Anterior cingulate cortex (tissue), 58 donors: ENCODE measurements around the gene PHETA1.

Experiments used
- DNase-seq, 58 donors: peaks; one replicate each; lab custom pipeline; 2025; lab: John Stamatoyannopoulos, UW

The PHETA1 gene, protein sequence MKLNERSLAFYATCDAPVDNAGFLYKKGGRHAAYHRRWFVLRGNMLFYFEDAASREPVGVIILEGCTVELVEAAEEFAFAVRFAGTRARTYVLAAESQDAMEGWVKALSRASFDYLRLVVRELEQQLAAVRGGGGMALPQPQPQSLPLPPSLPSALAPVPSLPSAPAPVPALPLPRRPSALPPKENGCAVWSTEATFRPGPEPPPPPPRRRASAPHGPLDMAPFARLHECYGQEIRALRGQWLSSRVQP

DNA sequence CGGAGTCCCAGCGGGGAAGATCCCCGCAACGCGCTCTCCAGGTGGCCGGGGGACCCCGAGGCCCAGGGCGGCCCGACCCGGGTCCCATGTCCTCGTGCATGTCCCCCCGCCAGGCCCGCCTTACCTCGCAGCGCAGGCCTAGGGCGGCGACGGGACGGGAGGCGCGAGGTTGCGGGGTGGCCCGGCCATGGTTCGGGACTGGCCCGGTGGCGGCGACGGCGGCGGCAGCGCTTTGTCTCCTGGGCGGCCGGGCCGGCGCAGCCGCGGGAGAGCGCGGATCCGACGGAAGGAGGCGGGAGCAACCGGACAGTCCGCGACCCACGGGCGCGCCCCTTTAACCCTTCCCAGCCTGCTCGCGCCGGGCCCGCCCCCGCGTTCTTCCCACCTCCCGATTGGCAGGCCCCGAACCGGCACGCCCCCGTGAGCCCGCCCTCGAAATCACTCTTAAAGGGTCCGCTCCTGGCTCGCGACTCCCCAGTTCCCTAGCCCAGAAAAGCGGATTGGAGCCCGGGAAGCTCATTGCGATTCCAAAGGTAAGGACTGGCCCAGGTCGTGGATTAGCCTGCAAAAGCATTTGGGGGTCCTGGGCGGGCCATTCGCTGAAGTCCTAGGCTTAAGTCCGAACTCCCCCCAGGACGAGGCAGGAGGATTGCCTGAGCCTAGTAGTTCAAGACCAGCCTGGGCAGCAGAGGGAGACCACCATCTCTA is at the start of gene PHETA1:
PHETA1 (minus strand) TSS at position 308 of the 708 bp plus-strand sequence. CDS start 5,668 bp downstream, outside the sequence.
- peak; percentile 30 to 96 (median 84) for DNase-seq

DNA sequence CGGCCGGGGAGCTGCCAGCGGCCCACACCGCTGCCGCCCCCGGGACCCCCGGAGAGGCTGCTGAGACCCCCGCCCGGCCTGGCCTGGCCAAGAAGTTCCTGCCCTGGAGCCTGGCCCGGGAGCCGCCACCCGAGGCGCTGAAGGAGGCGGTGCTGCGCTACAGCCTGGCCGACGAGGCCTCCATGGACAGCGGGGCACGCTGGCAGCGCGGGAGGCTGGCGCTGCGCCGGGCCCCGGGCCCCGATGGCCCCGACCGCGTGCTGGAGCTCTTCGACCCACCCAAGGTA is 49.6 kb upstream of the PHETA1 start:
- no peak for DNase-seq

DNA sequence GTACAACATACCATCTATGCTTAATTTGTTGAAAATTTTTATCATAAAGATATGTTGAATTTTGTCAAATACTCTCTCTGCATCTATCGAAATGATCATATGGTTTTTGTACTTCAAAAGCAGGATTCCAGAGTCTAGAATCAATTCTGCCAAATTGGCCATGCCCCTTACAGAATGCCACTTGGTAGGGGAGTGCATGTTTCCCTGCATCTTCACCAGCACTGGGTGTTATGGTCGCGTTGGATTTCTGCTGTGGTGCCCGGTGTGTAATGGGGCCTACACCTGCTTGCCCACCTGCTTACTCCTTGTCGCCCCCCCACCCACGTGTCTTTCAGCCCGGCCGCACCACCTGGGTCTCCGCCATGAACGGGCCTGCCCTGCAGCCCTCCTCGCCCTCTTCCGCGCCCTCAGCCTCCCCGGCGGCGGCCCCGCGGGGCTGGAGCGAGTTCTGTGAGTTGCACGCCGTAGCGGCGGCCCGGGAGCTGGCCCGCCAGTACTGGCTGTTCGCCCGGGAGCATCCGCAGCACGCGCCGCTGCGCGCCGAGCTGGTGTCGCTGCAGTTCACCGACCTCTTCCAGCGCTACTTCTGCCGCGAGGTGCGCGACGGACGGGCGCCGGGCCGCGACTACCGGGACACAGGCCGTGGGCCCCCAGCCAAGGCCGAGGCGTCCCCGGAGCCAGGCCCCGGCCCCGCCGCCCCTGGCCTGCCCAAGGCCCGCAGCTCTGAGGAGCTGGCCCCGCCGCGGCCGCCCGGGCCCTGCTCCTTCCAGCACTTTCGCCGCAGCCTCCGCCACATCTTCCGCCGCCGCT is 49.1 kb upstream of the PHETA1 start:
- no peak for DNase-seq

DNA sequence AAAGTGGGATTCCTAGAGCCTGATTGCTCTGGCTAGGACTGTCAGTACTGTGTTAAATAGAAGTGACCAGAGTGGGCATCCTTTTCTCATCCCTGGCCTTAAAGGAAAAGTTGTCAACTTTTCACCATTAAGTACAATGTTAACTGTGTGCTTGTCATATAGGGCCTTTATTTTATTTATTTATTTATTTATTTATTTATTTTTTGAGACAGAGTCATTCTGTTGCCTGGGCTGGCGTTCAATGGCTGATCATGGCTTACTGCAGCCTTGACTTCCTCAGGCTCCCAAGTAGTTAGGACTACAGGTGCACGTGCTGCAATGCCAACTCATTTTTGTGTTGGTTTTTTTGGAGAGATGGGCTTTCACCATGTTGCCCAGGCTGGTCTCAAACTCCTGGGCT is 48.4 kb upstream of the PHETA1 start:
- no peak for DNase-seq

DNA sequence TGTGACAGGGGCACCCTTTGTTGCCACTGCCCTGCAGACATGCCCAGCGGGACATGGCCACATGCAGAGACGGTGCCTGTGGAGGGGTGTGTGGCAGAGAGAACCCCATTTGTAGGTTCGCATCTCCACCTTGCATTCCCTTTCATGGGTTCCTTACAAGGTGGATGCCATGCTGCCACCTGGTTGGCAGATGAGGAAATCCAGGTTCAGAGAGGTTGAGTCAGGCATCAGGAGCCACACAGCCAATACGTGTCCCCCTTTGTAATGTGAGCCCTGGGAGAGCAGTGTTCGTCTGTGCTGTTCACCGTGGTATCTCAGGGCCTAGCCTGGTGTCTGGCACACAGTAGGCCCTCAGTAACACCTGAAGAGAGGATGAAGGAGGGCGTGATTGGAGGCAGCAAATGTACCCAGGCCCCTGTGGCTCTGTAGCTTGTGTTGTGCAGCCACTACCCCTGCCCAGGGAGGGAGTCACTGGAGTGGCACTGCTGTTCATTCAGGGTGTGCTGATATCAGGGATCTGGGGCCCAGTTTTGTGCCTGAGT is 45.9 kb upstream of the PHETA1 start:
- DNase-seq: no peak

DNA sequence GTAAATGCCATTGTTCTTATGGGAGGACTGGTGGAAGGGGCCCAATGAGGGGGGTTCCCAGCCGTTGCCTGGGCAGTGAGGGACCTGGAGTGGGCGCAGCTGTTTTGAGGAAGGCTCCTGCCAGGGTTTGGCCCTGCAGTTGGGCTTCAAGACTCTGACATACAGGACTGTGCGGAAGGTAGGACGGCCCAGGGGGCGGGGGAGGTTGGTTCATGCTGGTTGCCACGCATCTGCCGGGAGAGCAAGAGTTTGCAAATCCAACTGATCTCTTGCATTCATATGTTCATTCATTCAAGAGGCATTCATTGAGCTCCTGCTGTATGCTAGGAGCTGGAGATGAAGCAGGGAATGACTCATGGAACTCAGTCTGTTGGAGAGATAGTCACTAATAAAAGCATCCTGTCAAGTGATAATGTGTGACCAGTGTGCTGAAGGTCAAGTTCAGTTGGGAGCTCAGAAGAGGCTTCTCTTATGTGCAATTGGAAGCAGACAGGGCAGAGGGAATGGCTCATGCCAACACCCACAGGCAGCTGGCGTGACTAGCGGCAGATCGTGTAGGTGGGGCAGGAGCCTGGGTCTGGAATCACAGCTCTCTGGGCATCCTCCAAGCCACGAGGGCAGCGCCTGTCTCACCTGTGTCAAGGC is 44.7 kb upstream of the PHETA1 start:
- DNase-seq: no peak

DNA sequence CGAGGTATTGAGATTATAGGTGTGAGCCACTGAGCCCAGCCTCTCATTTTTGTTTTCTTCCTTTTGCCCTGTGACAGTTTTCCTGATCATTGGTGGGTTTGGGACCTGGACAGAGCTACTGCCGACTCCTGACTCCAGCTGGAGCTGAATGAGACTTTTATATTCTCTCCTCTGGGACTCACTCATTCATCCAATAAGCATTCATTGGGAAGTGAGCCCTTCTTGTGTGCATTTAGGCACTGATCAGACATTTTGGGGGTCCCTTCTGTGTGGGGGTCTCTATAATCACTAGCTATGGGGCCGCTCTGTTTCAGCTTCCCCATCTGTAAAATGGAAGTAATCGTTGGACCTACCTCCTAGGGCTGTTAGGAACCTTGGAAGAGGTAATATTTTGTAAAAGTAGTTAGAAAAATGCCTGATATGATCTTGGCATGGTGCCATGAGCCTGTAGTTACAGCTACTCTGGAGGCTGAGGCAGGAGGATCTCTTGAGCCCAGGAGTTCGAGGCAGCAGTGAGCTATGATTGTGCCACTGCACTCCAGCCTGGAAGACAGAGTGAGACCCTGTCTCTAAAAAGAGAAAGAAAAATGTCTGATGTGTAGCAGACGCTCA is 44.0 kb upstream of the PHETA1 start:
- DNase-seq: no peak

DNA sequence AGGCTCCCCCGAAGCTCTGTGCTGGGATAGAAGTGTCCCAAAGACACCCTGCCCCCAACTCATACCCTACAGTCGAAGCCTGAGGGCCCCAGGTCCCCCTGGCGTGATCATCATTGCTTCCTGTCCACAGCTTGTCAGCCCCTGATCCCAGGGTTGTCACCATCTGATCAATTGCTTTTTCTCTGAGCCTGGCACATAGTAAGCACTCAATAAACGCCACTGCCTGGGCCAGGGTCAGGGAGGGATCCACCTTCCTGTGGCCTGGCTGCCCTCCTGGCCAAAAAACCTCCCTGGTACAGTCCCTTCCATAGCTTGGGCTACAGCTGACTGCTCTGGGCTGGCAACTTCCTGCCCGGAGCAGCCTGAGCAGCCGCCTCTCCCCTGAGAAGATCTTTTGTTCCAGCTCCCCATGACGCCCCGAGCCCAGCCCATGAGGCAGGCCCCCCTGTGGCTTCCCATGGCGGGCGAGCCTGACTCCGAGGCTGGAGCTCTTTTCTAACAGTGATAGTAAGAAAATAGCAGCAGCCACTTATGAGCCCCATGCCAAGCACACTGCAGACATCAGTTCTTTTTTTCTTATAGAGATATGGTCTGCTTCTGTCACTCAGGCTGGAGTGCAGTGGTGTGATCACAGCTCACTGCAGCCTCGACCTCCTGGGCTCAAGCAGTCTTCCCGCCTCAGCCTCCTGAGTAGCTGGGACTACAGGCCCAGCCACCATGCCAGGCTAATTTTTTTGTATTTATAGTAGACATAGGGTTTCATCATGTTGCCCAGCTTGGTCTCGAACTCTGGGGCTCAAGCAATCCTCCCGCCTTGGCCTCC is 43.3 kb upstream of the PHETA1 start:
- peak in 38 of 58 donors; percentile 3 to 71 (median 34) for DNase-seq

DNA sequence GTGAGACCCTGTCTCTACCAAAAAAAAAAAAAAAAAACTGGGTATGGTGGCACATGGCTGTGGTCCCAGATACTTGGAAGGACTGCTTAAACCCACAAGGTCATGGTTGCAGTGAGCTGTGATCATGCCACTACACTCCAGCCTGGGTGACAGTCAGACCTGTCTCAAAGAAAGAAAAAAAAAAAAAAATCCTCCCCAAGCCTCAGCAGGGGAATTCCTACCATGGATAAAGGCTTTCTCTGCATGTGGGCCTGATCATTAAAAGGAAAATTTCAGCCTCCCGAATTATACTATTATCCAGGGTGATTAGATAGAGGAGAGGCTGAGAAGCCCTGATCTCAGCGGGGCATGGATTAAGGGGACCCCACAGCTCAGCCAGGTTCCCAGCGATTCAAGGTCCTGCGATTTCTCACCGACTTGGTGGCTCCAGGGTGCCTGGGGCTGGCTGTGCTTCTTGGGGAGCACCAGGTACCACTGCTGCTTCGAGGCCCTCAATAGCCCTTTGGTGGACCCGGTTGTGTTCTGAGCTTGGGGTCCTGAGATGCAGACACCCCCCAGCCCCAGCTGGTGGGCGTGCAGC is 42.4 kb upstream of the PHETA1 start:
- DNase-seq: no peak

DNA sequence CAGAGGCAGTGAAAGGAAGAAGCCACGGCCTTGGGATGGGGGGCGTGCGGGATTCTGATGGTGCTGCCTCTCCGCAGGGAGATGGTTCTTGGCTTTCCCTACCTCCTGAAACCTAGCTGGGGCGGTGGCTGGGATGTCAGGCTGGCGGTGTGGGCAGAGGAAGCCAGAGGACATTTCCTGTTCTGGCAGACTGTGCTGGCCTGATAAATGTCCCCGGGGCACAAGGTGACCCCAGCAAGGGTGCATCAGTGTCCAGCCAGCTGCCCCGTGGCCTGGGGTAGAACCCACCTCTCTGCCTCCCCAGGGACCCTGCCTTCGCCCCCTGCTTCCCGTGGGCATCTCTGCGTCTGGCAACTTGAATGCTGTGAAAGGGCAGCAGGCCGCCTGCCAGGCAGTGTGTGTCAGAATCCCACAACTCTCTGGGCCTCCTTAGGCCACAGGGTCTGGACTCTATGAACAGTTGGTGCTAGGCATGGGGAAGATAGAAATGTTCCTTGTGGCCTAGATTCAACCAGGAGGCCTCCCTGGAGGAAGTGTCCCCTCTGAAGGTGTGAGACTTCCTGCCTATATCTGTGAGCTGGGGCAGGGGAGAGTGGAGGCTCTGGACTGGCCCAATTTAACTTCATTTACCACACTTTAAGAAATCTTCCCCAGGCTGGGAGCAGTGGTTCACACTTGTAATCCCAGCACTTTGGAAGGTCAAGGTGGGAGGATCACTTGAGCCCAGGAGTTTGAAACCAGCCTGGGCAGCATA is 41.7 kb upstream of the PHETA1 start:
- peak in 1 of 58 donors; percentile 53 for DNase-seq

DNA sequence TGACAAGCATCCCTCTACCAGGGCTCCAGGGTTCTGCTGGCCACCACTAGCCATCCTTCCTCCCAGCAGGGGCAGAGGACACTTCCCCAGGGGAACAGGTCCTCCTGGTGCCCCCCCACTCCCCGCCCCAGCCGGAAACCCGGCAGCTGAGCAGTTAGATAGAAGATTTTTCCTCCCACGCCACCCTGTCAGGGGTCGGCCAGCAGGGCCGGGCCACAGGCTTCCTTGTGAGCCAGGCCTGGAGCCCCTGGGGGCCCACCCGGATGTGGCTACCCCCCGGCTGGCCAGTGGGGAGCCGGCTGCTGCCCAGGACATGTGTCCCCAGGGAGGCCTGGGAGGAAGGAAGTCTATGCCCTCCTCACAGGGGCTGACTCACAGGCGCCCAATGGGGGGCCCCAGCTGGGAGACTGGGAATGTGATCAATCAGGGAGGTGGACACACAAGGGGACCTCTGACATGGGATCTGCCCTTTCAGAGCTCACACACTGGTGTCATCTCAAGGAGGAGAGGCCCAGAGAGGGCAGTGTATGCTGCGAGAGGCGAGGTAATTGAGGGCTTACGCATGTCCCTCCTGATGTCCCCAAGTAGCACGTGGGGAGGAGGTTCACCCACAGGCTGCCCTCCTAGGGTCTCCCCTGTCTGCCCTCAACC is 41.0 kb upstream of the PHETA1 start:
- DNase-seq: peak in 18 of 58 donors; percentile 5 to 60 (median 24)

DNA sequence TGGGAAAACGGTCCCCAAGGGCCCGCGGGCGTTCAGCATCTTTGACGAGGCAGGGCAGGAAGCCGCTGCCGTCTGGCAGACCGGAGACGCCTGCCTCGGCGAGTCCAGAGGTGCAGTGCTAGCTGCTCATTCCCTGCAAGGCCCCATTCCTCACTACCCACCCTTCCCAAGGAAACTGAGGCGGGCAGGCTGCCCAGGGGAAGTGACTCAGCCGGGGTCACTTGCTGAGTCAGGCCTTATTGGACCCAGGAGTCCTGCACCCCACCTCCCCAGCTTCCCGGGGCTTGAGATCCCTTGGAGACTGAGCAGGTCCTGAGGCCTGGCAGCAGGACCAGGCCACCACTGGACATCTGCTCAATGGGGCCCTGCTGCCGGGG is 40.5 kb upstream of the PHETA1 start:
- DNase-seq: peak in 4 of 58 donors; percentile 43 to 58 (median 50)

DNA sequence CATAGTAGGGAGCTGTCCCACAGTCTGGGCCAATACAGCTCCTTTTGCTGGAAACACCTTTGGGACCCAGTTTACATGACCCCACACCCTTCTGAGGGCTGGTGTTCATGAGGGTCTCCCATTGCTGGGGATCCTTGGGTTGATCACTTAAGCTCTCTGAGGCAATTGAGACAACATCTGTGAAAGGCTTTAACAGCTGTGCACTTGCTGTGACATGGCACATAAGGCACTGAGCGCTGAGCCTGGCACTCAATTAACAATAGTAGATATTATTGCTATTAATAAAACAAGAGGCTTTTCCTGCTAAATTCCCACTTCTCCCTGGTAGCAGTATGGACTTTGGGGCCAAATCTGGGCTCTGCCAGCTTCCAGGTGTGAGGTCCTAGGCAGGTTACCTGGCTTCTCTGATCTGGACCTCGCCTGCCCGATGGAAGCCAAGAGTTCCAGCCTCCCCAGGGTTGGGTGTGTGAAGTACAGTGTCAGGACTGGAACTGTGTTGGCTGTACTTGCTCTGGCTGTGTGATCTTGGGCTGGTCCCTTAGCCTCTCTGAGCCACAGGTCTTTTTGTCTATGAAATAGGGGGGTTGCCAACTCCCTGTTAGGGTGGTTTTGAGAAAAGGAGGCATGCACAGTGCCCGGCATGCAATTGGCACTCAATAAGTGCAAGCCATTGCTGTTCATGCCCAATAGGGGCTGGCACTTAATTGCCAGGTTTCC is 39.9 kb upstream of the PHETA1 start:
- DNase-seq: no peak

DNA sequence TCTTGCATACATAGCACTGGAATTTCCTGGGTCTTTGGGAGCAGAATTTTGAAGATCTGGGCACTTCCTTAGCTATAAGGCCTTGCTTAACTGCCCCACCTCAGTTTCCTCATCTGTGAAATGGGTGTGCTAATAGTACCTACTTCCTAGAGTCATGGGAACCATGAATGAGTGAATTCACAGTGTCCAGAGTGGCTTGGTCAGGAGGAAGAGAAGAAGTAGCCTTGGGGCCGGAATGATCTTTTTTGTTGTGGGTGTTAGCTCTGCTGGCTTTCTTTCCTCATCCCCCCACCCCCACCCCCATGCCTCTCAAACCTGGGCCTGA is 39.2 kb upstream of the PHETA1 start:
- DNase-seq: no peak

DNA sequence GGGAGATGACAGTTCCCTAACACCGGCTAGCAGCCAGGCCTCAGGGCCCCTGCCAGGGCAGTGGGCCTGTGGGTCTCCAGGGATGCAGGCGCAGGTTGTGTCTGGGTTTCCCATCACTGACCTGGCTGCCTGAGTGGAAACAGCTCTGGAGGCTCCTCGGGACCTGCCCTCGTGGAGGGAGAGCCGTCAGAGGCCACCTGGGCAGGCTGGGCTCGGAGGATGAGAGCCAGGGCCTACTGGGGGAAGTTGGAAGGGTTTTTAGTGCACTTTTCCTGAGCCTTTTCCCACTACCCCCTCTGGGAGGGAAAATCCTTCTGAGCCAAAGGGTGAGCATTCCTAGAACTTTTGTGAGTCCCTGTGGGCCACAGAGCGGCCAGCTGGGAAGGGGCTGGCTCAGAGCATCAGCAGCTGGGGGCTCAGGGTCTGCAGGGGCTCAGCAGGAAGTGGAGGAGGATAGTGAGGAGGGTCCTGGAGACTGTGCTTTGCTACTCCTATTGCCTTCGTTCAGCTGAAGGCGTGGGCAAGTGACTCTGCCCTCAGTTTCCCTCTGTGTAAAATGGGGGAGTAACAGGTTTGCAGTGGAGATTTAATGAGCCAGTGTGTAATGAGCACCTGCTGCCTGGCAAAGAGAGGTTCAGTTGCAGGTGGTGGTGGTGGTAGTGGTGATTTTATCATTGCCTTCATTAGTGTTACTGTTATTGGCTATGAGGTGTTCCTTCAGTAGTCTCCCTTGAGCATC is 38.7 kb upstream of the PHETA1 start:
- DNase-seq: no peak
